RWPE2 (cell line): ENCODE measurements around the gene RNASE3.
"Not testable (repeated sequence)": the region's sequence is repeated elsewhere in the genome, so short reads cannot be mapped to it uniquely, and the experiment has no call there.

Experiments used
- ATAC-seq: fragments of 200-7000 bp; cut with Tn5 transposase; 3 replicates; pipeline ENCODE4 v1.9.1; 2021; ENCODE audit warnings: low read depth
- DNase-seq: peaks from one replicate; pipeline ENCODE4 v3.0.0-alpha.2; 2020; ENCODE audit warnings: low spot score
- H3K27ac ChIP-seq: fragments of 450-650 bp; 2 replicates; pipeline ENCODE4 v1.5.1; 2017; ENCODE audit warnings: mild to moderate bottlenecking; ENCODE audit not compliant: poor library complexity, severe bottlenecking
- H3K27me3 ChIP-seq: fragments of 250-450 bp; sonication (Bioruptor Pico); 2 replicates; pipeline ENCODE4 v1.5.1; 2021; ENCODE audit warnings: mild to moderate bottlenecking, moderate library complexity; ENCODE audit not compliant: insufficient read depth, poor library complexity, severe bottlenecking
- H3K36me3 ChIP-seq: fragments of 250-450 bp; sonication (Bioruptor Pico); 2 replicates; pipeline ENCODE4 v1.5.1; 2020; ENCODE audit warnings: low read depth, mild to moderate bottlenecking, moderate library complexity
- H3K4me1 ChIP-seq: fragments of 250-450 bp; sonication (Bioruptor Pico); 2 replicates; pipeline ENCODE4 v1.5.1; 2021; ENCODE audit warnings: mild to moderate bottlenecking, moderate library complexity; ENCODE audit not compliant: insufficient read depth, poor library complexity, severe bottlenecking
- H3K4me3 ChIP-seq: fragments of 250-450 bp; sonication (Bioruptor Pico); 2 replicates; pipeline ENCODE4 v1.5.1; 2021; ENCODE audit warnings: mild to moderate bottlenecking, moderate library complexity; ENCODE audit not compliant: severe bottlenecking
- H3K9me3 ChIP-seq: fragments of 250-450 bp; sonication (Bioruptor Pico); 2 replicates; pipeline ENCODE4 v1.5.1; 2021; ENCODE audit warnings: mild to moderate bottlenecking, moderate library complexity; ENCODE audit not compliant: severe bottlenecking
- TF ChIP-seq, protein P1 (sequence below): fragments of 450-650 bp; IDR thresholded peaks from one replicate; pipeline ENCODE4 v1.5.1; 2017; ENCODE audit warnings: mild to moderate bottlenecking, moderate library complexity; ENCODE audit not compliant: poor library complexity, severe bottlenecking

RNASE3 gene

GRCh38 chr14:20873370-20874177 lies 17.6 kb upstream of the RNASE3 start:
- no peak overlapping the region for H3K4me3 ChIP-seq
- no peaks in the 10 kb centered on the region for H3K36me3 ChIP-seq
- H3K4me1 ChIP-seq = no peaks in the 10 kb centered on the region
- H3K27ac ChIP-seq = no peak overlapping the region
- TF ChIP-seq, protein P1, sequence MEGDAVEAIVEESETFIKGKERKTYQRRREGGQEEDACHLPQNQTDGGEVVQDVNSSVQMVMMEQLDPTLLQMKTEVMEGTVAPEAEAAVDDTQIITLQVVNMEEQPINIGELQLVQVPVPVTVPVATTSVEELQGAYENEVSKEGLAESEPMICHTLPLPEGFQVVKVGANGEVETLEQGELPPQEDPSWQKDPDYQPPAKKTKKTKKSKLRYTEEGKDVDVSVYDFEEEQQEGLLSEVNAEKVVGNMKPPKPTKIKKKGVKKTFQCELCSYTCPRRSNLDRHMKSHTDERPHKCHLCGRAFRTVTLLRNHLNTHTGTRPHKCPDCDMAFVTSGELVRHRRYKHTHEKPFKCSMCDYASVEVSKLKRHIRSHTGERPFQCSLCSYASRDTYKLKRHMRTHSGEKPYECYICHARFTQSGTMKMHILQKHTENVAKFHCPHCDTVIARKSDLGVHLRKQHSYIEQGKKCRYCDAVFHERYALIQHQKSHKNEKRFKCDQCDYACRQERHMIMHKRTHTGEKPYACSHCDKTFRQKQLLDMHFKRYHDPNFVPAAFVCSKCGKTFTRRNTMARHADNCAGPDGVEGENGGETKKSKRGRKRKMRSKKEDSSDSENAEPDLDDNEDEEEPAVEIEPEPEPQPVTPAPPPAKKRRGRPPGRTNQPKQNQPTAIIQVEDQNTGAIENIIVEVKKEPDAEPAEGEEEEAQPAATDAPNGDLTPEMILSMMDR = peak; percentile 56
- H3K9me3 ChIP-seq = no peaks in the 10 kb centered on the region
- DNase-seq = no peak
- peak; percentile 64 for ATAC-seq
- peaks cover 28% of the 10 kb centered on the region for H3K27me3 ChIP-seq

GRCh38 chr14:20877016-20877415 lies 14.2 kb upstream of the RNASE3 start:
- TF ChIP-seq, protein P1 = no peak
- no peaks in the 10 kb centered on the region for H3K36me3 ChIP-seq
- peaks cover 23% of the 10 kb centered on the region for H3K27me3 ChIP-seq
- H3K9me3 ChIP-seq = no peaks in the 10 kb centered on the region
- no peaks in the 10 kb centered on the region for H3K4me1 ChIP-seq
- no peak for ATAC-seq
- DNase-seq = no peak
- no peak overlapping the region for H3K27ac ChIP-seq
- H3K4me3 ChIP-seq = no peak overlapping the region

- no peaks in the 10 kb centered on the region for H3K9me3 ChIP-seq
- no peak for ATAC-seq
- DNase-seq = no peak
Measured at GRCh38 chr14:20878695-20879094, 12.5 kb upstream of the RNASE3 start.

DNA sequence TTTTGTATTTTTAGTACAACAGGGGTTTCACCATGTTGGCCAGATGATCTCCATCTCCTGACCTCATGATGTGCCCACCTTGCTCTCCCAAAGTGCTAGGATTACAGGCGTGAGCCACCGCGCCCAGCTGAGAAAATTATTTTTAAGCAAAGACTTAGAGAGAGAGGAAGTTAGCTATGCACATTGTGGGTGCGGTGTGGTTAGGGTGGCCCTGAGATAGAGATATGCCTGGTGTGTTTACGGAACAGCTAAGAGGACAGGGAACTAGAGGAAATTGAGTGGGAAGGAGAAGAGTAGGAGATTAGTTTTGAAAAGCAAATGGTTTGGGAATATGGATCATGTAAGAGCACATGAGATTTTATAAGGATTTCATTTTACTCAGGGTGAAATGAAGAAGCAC lies 10.0 kb upstream of the RNASE3 start:
- not testable (repeated sequence) for H3K27ac ChIP-seq, H3K4me3 ChIP-seq, ATAC-seq, H3K4me1 ChIP-seq, DNase-seq, H3K36me3 ChIP-seq, H3K9me3 ChIP-seq
- H3K27me3 ChIP-seq = peaks cover 12% of the 10 kb centered on the region

More at GRCh38 chr14:20878695-20879094, 12.5 kb upstream of the RNASE3 start:
- no peak overlapping the region for H3K27ac ChIP-seq
- peaks cover 15% of the 10 kb centered on the region for H3K27me3 ChIP-seq
- H3K36me3 ChIP-seq = no peaks in the 10 kb centered on the region
- no peak overlapping the region for H3K4me3 ChIP-seq
- TF ChIP-seq, protein P1 = no peak
- H3K4me1 ChIP-seq = no peaks in the 10 kb centered on the region

GRCh38 chr14:20882787-20883186 lies 8.4 kb upstream of the RNASE3 start:
- not testable (repeated sequence) for H3K4me1 ChIP-seq, H3K27me3 ChIP-seq, DNase-seq, ATAC-seq, H3K27ac ChIP-seq, H3K9me3 ChIP-seq, H3K36me3 ChIP-seq, H3K4me3 ChIP-seq

DNA sequence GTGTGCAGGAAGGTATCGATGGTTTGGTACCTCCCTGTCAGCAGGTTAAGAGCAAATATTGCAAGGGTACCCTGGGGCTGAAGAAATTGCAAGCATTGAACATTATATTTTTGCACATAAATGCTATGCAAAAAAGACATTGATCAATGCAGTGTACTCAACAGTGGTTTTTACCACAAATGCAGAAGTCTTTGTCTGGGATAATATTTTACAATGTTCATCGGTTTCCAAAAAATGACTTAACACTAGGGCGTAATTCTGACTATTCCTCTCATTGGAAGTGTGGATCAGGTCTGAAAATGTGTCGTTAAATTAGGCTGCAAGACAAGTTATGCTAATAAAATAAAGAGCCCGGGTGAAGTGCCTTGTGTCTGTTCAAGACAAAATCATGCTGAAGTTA lies 2.8 kb upstream of the RNASE3 start:
- not testable (repeated sequence) for H3K27ac ChIP-seq, ATAC-seq, DNase-seq, H3K9me3 ChIP-seq, H3K4me3 ChIP-seq, H3K36me3 ChIP-seq, H3K4me1 ChIP-seq
- H3K27me3 ChIP-seq = peaks cover 16% of the 10 kb centered on the region

- DNase-seq, ATAC-seq, H3K36me3 ChIP-seq, H3K4me3 ChIP-seq, H3K9me3 ChIP-seq, H3K4me1 ChIP-seq, H3K27ac ChIP-seq: not testable (repeated sequence)
- H3K27me3 ChIP-seq = peaks cover 43% of the 10 kb centered on the region
Measured at GRCh38 chr14:20895322-20895721, 4.1 kb downstream of the RNASE3 start.
